ENCODE results near the gene PPIAL4G. TPM values are rescaled to one million over a fixed set of nuclear protein-coding genes. Genes with fewer than 3 reads are reported as not detected.
"Not testable (repeated sequence)": the region's sequence is repeated elsewhere in the genome, so short reads cannot be mapped to it uniquely, and the experiment has no call there.

Gene PPIAL4G
- total and polyA plus RNA-seq, 2 donors: 0.05 to 0.11 TPM

DNA sequence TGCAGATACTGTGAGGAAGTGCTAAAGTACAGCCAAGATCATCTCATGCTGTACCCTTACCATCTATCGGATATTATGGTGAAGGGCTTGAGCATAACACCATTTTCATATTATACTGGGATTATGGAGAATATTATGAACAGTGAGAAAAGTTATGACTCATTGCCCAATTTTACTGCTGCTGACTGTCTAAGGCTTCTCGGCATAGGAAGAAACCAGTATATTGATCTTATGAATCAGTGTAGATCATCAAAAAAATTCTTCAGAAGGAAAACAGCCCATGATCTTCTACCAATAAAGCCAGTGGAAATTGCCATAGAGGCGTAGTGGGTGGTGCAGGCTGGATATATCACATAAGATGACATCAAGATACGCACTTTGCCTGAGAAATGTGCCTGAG lies 47.7 kb downstream of the PPIAL4G start:
- no peak for DNase-seq (ENCODE audit: low read depth in 6 of 9, low spot score in 9 of 9)
- no peak overlapping the region for H3K4me3 ChIP-seq (ENCODE audit: low read length in 2 of 2)
- WGBS: 99% methylated on average over 4 of the region's 4 CpGs
- no peaks in the 10 kb centered on the region for H3K4me1 ChIP-seq (ENCODE audit: control insufficient read depth in 2 of 2, insufficient read depth in 2 of 2, low read length in 2 of 2)
- peaks cover 0 to 2% of the 10 kb centered on the region in 2 donors for H3K36me3 ChIP-seq (ENCODE audit: control insufficient read depth in 2 of 2, insufficient read depth in 2 of 2, low read length in 1 of 2)
- no peaks in the 10 kb centered on the region for H3K27me3 ChIP-seq (ENCODE audit: control insufficient read depth in 2 of 2, insufficient read depth in 1 of 2, low read length in 1 of 2)
- H3K27ac ChIP-seq (ENCODE audit: low read depth in 1 of 2, low read length in 1 of 2): no peak overlapping the region
- no peaks in the 10 kb centered on the region for H3K9me3 ChIP-seq (ENCODE audit: control insufficient read depth in 2 of 2, insufficient read depth in 1 of 2, low read length in 1 of 2)

DNA sequence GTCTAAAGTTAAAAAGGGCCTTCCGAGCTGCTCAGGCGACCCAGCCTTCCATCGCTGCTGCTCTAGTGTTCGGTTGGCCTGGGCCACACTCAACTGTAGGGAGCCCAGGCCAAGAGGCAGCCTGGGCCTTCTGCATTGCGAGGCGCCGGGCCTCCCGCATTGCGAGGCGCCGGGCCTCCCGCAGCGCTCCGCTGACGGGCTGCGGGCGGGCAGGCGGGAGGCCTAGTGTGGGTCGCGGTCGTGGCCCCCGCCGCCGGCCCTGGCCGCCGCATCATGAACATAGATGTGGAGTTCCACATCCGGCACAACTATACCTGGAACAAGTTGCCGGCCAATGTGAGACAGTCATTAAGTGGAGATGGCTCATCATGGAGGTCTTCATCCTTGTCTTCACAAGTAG lies 48.3 kb downstream of the PPIAL4G start:
- Histone ChIP-seq H3K4me1 (ENCODE audit: control insufficient read depth in 2 of 2, insufficient read depth in 2 of 2, low read length in 2 of 2) (no peaks in the 10 kb centered on the region), H3K27me3 (ENCODE audit: control insufficient read depth in 2 of 2, insufficient read depth in 1 of 2, low read length in 1 of 2) (no peaks in the 10 kb centered on the region), H3K4me3 (ENCODE audit: low read length in 2 of 2) (no peak overlapping the region), H3K36me3 (ENCODE audit: control insufficient read depth in 2 of 2, insufficient read depth in 2 of 2, low read length in 1 of 2) (peaks cover 0 to 2% of the 10 kb centered on the region in 2 donors), H3K9me3 (ENCODE audit: control insufficient read depth in 2 of 2, insufficient read depth in 1 of 2, low read length in 1 of 2) (no peaks in the 10 kb centered on the region), H3K27ac (ENCODE audit: low read depth in 1 of 2, low read length in 1 of 2) (no peak overlapping the region)
- DNase-seq (ENCODE audit: low read depth in 6 of 9, low spot score in 9 of 9): no peak
- WGBS: 94% methylated on average over 28 of the region's 28 CpGs

DNA sequence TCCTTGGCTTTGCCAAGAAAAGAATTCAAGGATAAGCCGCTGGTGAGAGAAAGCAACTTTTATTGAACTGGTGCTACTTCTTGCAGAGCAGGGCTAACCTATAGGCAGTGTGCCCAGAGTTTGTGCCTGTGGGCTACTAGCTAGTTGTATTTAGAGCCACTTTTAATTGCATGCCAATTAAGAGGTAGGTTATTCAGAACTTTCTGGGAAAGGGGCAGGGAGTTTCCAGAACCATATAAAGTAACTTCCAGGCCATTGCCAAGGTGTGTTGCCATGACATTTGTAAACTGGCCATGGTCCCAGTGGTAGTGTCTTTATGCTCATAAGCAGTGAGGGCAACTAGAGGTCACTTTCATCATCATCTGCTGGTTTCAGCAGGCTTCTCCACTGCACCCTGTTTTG lies 50.2 kb downstream of the PPIAL4G start:
- DNase-seq (ENCODE audit: low read depth in 6 of 9, low spot score in 9 of 9); H3K4me3 ChIP-seq (ENCODE audit: low read length in 2 of 2); H3K27ac ChIP-seq (ENCODE audit: low read depth in 1 of 2, low read length in 1 of 2); H3K9me3 ChIP-seq (ENCODE audit: control insufficient read depth in 2 of 2, insufficient read depth in 1 of 2, low read length in 1 of 2); H3K27me3 ChIP-seq (ENCODE audit: control insufficient read depth in 2 of 2, insufficient read depth in 1 of 2, low read length in 1 of 2); H3K4me1 ChIP-seq (ENCODE audit: control insufficient read depth in 2 of 2, insufficient read depth in 2 of 2, low read length in 2 of 2); H3K36me3 ChIP-seq (ENCODE audit: control insufficient read depth in 2 of 2, insufficient read depth in 2 of 2, low read length in 1 of 2): not testable (repeated sequence)
- WGBS: 98% methylated on average over 1 of the region's 1 CpG

Other genes with a start within 250 kb of the PPIAL4G start
- gene NBPF14, start 112.7 kb upstream of the PPIAL4G start, total RNA-seq: 9.7 TPM
- gene NBPF14, start 112.7 kb upstream of the PPIAL4G start, polyA plus RNA-seq: 12.6 TPM

Data from thymus (tissue), 11 donors.